CD4-positive, alpha-beta T cell treated with Interleukin-4 for 1 hour (primary cell): ENCODE results near the gene MRPL18.
"Not testable (repeated sequence)": the region's sequence is repeated elsewhere in the genome, so short reads cannot be mapped to it uniquely, and the experiment has no call there.

Experiments used
- DNase-seq, 2 donors: peaks; one replicate each; pipeline ENCODE4 v3.0.0-alpha.2; 2020 to 2022

Gene MRPL18

DNA sequence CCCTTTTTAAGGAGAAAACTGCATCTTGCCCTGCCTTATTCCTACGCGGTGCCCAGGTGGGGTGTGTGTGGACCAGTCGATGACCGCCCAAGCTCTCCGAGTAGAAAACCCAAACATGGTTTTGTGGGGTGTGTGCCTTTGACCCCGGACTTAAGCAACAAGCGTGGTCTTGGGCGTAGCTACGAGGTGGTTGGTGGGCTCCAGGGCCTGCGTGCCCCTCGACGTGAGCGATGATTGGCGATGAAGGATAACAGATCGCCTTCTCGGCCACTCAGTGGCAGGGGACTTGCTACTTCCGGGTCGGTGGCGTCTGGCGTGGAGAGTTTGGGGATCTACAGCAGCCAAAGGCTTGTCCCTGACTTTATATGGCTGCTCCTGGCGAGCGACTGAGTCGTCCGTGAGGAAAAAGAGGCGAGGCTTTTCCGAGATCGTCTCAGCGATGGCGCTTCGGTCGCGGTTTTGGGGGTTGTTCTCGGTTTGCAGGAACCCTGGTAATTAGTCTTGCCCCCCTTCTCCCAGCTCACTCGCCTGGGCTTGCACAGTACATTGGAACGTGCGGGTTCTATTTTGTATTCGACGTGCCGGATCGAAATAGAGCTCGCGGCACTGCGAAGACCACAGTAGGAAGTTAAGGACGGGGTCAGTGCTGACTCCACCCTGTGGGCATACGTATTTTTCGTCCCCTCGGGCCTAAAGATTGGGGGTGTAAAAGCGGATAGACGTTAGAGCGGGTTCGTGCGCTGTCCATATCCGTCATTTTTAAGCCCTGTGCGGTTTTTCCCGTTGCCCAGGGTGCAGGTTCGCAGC is at the start of gene MRPL18:
TSS of gene MRPL18 (plus strand) at position 319 of the 807 bp plus-strand sequence. CDS start at position 440, 121 bp downstream.
- DNase-seq, result peak; percentile 91

DNA sequence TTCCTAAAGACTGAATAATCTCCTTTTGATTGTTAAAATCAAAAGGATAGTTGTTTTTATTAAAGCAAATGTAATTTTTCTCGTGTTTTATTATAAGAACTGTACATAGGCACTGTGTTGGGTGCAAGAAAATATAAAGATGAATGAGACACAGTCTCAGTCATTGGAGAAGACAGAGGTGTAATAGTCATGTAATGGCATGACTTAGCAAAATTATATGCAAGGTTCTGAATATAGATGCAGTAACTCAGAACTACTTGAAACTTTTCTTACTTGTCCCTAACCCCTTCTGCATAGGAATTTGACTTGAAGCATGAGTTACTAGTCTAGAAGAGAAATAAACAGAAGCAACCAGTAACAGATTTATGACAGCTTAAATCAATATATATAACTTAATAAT is 48.1 kb upstream of the MRPL18 start:
- no peak for DNase-seq

GRCh38 chr6:159745081-159745480 is 45.2 kb upstream of the MRPL18 start:
- DNase-seq, result no peak

DNA sequence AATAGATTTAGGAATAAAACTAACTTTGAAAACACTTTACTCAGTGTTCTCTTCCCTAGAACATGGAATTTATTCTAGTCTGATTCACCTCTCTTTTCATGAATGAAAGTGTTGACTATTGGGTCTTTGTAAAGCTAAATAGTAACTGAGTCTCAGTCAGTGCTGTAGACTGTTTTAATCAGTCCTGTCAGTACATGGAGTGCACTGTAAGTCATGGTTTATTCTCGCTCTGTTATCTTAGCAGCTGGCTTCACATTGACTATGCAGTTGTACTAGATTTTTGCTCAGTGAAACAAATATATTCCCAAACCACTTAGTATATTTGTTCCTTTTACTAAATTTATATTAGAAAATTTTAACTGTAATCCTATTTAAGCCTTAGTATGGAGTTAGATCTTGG is 43.5 kb upstream of the MRPL18 start:
- DNase-seq, result no peak

GRCh38 chr6:159748127-159748526 is 42.1 kb upstream of the MRPL18 start:
- DNase-seq, result not testable (repeated sequence)

- DNase-seq, result no peak
Measured at GRCh38 chr6:159751448-159751847, 38.8 kb upstream of the MRPL18 start.

- no peak for DNase-seq
Measured at GRCh38 chr6:159753081-159753872, 37.0 kb upstream of the MRPL18 start.

DNA sequence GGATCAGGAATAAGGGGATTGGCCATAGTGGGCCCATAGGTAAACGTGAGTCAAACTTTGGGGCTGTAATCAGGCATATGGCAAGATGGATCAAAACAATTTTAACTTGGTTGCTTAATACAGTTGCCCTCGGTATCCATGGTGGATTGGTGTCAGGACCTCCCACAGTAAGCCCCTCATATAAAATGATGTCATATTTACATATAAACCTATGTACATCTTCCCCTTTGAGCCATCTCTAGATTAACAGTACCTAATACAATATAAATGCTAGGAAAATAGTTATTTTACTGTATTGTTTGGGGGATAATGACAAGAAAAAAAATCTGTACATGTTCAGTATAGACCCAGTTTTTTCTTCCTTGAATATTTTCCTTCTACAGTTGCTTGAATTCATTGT is 35.9 kb upstream of the MRPL18 start:
- DNase-seq, result no peak

GRCh38 chr6:159754959-159755914 is 35.0 kb upstream of the MRPL18 start:
- no peak for DNase-seq

DNA sequence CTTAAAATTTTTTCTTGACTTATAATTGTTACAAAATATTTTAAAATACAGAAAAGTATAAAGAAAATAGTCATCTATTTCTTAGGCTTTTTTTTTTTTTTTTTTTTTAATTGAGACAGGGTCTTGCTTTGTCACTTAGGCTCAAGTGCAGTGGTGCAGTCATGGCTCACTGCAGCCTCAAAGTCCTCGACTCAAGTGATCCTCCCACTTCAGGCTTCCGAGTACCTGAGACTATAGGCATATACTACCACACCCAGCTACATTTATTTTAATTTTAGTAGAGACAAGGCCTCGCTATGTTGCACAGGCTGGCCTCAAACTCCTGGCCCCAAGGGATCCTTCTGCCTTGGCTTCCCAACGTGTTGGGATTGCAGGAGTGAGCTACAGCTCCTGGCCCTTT is 33.8 kb upstream of the MRPL18 start:
- DNase-seq, result no peak

DNA sequence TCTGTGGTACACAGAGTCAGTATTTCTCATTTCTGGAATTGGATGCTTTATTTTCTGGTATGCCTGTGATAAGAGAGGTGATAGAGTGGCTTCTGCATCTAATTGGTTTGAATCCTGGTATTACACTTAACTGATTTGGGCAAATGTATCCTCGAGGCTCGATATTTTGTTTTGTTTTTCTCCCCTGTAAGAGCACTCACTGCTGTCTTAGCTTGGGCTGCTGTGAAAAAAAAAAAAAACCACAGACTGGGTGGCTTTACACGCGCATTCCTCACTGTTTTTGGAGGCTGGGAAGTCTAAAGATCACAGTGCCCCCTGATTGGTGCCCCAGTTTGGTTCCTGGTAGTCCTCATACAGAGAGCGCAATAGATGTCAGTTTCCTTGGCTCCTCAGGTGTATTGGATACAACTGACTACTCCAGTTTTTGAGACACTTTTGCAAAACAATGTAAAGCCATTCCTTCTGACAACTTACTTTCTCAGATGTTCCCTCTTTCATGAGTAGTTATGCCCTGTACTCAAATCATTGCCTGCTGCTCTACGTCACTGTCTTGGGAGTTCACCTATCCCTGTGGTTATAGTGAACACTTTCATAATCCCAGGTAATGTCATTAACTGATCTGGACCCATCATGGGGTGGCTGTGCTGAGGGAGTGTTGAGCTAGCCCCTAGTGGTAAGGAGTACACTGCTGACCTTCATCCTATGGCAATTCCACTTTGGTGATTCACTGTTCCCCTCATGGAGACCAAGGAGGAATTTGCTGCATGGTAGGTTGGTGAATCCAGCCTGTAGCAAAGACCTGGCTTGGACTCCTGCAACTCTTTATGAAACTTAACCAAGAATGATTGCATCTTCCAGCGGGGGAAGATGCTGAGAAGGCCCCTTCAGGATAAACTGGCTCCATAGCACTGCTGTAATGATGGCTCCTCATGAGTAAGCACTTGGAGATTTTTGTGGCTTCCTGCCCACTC is 32.0 kb upstream of the MRPL18 start:
- no peak for DNase-seq

DNA sequence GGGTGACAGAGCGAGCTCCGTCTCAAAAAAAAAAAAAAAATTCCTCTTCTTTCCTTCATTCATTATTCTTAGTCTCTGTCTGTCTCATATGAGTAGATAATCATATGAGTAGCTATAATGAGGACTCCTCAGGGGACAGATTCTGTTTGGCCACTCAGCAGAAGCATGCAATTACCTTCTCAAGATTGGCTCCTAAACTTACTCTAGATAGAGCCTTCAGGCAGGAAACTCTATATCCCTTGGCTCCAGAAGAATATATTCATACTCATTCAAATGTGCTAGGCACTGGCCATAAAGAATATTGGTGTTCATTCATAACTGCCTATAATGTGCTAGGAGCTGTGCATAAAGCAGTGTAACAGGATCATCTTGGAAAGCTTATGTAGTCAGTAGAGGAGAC is 30.6 kb upstream of the MRPL18 start:
- no peak for DNase-seq

- DNase-seq, result no peak
Measured at GRCh38 chr6:159760602-159761057, 29.6 kb upstream of the MRPL18 start.

GRCh38 chr6:159761129-159761872 is 29.0 kb upstream of the MRPL18 start:
- DNase-seq, result no peak

DNA sequence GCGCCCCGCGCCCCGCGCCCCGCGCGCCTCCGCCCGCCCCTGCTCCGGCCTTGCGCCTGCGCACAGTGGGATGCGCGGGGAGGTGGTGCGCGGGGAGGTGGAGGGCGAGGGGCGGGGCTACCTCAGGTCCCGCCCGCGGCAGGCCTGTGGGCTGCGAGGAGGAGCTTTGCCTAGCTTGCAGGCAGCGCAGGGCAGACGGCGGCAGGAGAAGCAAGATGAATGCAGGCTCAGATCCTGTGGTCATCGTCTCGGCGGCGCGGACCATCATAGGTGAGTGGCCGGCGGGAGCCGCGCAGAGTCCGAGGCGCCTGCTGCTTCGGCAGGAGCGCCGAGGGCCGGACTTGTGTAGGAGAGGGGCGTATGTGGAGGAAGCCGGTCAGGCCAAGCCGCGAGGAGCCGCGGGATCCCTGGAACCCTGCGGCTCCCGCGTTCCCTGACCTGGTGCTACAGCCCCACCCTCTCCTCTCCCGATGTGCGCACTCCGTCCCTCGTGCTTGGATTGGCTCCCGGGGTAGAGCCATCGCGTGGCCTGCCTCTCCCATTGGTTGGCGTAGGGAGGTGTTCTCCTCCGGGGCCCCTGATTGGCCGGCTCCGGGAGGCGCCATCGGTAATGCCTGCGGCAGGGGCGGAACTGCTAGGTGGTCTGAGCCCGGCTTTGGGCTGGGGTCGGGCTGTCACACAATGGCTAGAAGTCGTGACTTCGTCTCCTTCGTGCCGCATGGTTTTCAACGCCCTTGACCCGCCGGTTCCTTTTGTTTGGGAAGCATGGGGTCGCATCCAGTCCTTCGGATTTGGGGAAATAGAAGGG is 28.2 kb upstream of the MRPL18 start, which contains the start of gene ACAT2:
TSS of gene ACAT2 (plus strand) at position 173 of the 808 bp plus-strand sequence. CDS start at position 216, 43 bp downstream.
- DNase-seq, result peak; percentile 94 to 95

DNA sequence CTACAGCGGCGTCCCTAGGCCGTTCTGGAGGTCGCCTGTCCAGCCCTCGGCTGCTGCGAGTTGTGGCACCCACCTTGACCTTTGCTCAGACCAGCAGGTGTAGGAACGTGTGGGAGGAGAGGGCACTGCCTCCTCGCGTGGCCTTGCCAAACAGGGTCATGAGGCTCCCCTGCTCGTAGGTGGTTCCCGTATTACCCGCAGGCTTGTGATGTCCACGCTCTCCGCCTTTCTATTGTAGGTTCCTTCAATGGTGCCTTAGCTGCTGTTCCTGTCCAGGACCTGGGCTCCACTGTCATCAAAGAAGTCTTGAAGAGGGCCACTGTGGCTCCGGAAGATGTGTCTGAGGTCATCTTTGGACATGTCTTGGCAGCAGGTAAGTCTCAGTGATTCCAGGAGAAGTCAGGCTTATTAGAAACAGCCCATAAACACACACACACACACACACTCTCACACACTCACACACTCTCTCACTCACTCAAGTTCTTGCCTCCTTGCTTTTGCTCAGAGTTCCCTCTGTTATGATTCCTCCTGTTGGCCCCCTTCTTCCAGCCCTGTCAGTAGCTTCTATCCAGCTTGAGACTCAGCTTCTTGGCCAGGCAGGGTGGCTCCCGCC is 27.5 kb upstream of the MRPL18 start:
- DNase-seq, result peak; percentile 46 to 61

- no peak for DNase-seq
Measured at GRCh38 chr6:159766906-159767305, 23.4 kb upstream of the MRPL18 start.

DNA sequence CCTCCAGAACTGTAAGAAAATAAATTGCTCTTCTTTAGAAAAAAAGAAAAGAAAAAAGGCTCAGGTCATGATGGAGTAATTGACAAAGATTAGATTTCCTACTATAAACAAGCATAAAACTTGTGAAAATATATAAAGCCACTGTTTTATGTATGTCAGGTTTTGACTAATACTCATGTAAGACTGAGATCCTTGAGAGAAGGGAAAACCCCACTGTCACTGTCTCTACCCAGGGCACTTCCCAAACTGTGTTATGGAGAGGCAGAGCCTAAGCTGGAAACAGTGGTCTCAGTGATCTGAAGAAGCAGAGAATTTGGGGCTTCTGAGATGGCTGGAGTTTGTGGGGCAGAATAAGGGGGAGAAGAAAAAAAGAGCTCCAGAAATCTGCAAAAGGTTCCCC is 20.8 kb upstream of the MRPL18 start:
- no peak for DNase-seq

- DNase-seq, result no peak
Measured at GRCh38 chr6:159772196-159772595, 18.1 kb upstream of the MRPL18 start.
